ENCODE results near the gene P2RX7.

The P2RX7 gene

GRCh38 chr12:121130866-121131373, 1.8 kb upstream of the P2RX7 start:
- TF ChIP-seq SIN3A (IDR thresholded peaks at IDR 0.05; ENCODE audit: borderline replicate concordance, insufficient read depth, low read length) (no peak), REST (IDR thresholded peaks at IDR 0.05; ENCODE audit: insufficient read depth in 1 of 2, low read depth in 2 of 2, low read length in 2 of 2) (0 out of 4 replicates have a peak, but pooled peaks of 1 of the 2 experiments have one; percentile 47)

GRCh38 chr12:121131941-121132341, 735 bp upstream of the P2RX7 start:
- TF ChIP-seq POLR2AphosphoS5 (IDR thresholded peaks at IDR 0.05; ENCODE audit: low read depth, low read length) (no peak), REST (IDR thresholded peaks at IDR 0.05; ENCODE audit: insufficient read depth in 1 of 2, low read depth in 2 of 2, low read length in 2 of 2) (no peak), FOXP2 (optimal IDR thresholded peaks at IDR 0.05; ENCODE audit: borderline replicate concordance, extremely low read depth, extremely low read length, insufficient read depth) (no peak), TAF1 (IDR thresholded peaks at IDR 0.05; ENCODE audit: borderline replicate concordance, insufficient read depth, low read length) (no peak), SIN3A (IDR thresholded peaks at IDR 0.05; ENCODE audit: borderline replicate concordance, insufficient read depth, low read length) (no peak)

DNA sequence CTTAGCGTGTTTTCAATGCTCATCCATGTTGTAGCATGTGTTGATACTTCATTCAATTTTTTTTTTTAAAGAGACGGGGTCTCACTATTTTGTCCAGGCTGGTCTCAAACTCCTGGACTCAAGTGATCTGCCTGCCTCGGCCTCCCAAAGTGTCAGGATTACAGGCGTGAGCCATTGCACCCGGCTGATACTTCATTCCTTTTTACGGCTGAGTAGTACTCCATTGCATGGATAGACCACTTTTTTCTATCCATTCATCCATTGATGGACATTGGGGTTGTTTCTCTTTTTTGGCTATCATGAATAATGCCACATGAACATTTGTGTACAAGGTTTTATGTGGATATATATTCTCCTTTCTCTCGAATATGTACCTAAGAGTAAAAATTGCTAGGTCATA, 1.2 kb downstream of the P2RX7 start:
- no peak for TF ChIP-seq TAF1 (IDR thresholded peaks at IDR 0.05; ENCODE audit: borderline replicate concordance, insufficient read depth, low read length)
- no peak for TF ChIP-seq REST (IDR thresholded peaks at IDR 0.05; ENCODE audit: insufficient read depth in 1 of 2, low read depth in 2 of 2, low read length in 2 of 2)
- TF ChIP-seq FOXP2 (optimal IDR thresholded peaks at IDR 0.05; ENCODE audit: borderline replicate concordance, extremely low read depth, extremely low read length, insufficient read depth), result no peak
- TF ChIP-seq SIN3A (IDR thresholded peaks at IDR 0.05; ENCODE audit: borderline replicate concordance, insufficient read depth, low read length), result no peak
- no peak for TF ChIP-seq POLR2AphosphoS5 (IDR thresholded peaks at IDR 0.05; ENCODE audit: low read depth, low read length)

DNA sequence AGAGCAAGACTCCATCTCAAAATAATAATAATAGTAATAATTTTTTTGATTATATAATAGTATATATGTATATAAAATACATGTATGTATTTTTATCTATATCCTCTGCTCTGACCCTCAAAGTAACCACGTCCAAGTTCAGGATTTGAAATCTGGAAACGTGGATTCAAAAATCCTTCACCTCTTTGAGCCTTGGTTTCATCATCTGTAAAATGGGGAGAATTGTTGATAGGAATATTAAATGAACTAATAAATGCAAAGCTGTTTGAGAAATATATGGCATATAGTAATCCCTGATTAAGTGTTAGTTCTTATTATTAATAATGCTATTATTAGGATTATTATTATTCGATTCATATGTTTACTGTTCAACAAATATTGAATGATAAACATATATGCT, 2.6 kb downstream of the P2RX7 start:
- TF ChIP-seq TAF1 (IDR thresholded peaks at IDR 0.05; ENCODE audit: borderline replicate concordance, insufficient read depth, low read length), result no peak
- no peak for TF ChIP-seq SIN3A (IDR thresholded peaks at IDR 0.05; ENCODE audit: borderline replicate concordance, insufficient read depth, low read length)
- no peak for TF ChIP-seq POLR2AphosphoS5 (IDR thresholded peaks at IDR 0.05; ENCODE audit: low read depth, low read length)
- TF ChIP-seq FOXP2 (optimal IDR thresholded peaks at IDR 0.05; ENCODE audit: borderline replicate concordance, extremely low read depth, extremely low read length, insufficient read depth), result no peak
- no peak for TF ChIP-seq REST (IDR thresholded peaks at IDR 0.05; ENCODE audit: insufficient read depth in 1 of 2, low read depth in 2 of 2, low read length in 2 of 2)

- TF ChIP-seq POLR2AphosphoS5 (IDR thresholded peaks at IDR 0.05; ENCODE audit: low read depth, low read length) (no peak), REST (IDR thresholded peaks at IDR 0.05; ENCODE audit: insufficient read depth in 1 of 2, low read depth in 2 of 2, low read length in 2 of 2) (no peak), SIN3A (IDR thresholded peaks at IDR 0.05; ENCODE audit: borderline replicate concordance, insufficient read depth, low read length) (no peak), FOXP2 (optimal IDR thresholded peaks at IDR 0.05; ENCODE audit: borderline replicate concordance, extremely low read depth, extremely low read length, insufficient read depth) (no peak), TAF1 (IDR thresholded peaks at IDR 0.05; ENCODE audit: borderline replicate concordance, insufficient read depth, low read length) (no peak)
These were observed 4.8 kb downstream of the P2RX7 start for GRCh38 chr12:121137512-121137911.
